Activated CD8-positive, alpha-beta T cell treated with anti-CD3 and anti-CD28 coated beads, Interleukin-2, amount 10 ng/mL, durations not matched to agents 7 days and 5 days (primary cell): ENCODE results near the gene GRIN2A. TPM values are rescaled to one million over a fixed set of nuclear protein-coding genes. Genes with fewer than 3 reads are reported as not detected.

Source experiments
- ATAC-seq: fragments of 150-1000 bp; cut with Tn5 transposase; one replicate; pipeline ENCODE4 v1.10.0; 2021; ENCODE audit warnings: moderate library complexity
- CTCF ChIA-PET: fragments of 350-600 bp; sonication (Branson Sonifier 250); formaldehyde crosslinking; loops from one replicate; lab custom pipeline; 2021; ENCODE audit warnings: antibody characterized with exemption; lab: Charles Lee
- POLR2A ChIA-PET: fragments of 350-600 bp; sonication (Branson Sonifier 250); formaldehyde crosslinking; loops from one replicate; lab custom pipeline; 2021; ENCODE audit warnings: antibody characterized with exemption; lab: Charles Lee
- DNase-seq: peaks from one replicate; pipeline ENCODE4 v3.0.0-alpha.2; 2020
- H3K27ac Mint-ChIP-seq: one replicate; pipeline ENCODE4 v1.8.0; 2021; ENCODE audit warnings: mild to moderate bottlenecking, mixed read lengths
- H3K27me3 Mint-ChIP-seq: one replicate; pipeline ENCODE4 v1.8.0; 2021; ENCODE audit warnings: low read depth, mixed read lengths
- H3K36me3 Mint-ChIP-seq: one replicate; pipeline ENCODE4 v1.8.0; 2021; ENCODE audit warnings: low read depth, mixed read lengths
- H3K4me1 Mint-ChIP-seq: one replicate; pipeline ENCODE4 v1.8.0; 2021; ENCODE audit warnings: low read depth, mixed read lengths
- H3K4me3 Mint-ChIP-seq: one replicate; pipeline ENCODE4 v1.8.0; 2021; ENCODE audit warnings: mild to moderate bottlenecking, mixed read lengths
- H3K9me3 Mint-ChIP-seq: one replicate; pipeline ENCODE4 v1.8.0; 2022; ENCODE audit warnings: mixed read lengths; ENCODE audit not compliant: insufficient read depth
- total RNA-seq, 2 experiments: library from RNA; stranded (reverse); gene quantifications; one replicate each; pipeline ENCODE4 v1.2.3, GENCODE V29; 2021

The GRIN2A gene
- total RNA-seq, 2 experiments from 2014 or later, result not detected

DNA sequence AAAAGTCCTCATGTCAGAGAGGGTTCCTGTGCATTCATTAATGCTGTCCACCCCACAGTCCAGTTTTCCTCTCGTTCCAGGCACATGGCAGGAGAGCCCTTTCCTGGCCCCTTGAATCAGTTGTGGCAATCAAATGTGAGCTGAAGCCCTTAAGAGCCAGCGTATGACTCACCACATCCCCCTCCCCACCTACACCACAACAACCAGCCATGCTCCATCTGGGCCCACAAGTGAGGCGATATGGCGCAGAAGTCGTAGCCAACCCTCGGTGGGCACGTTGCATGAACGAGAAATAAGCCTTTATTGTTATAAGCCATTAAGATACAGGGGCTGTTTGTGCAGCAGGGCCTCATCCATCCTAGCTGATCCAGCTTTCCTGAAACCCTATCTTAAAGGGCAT is 28.2 kb downstream of the GRIN2A start:
- Mint-ChIP-seq H3K9me3 (no peaks in the 10 kb centered on the region), H3K4me1 (no peaks in the 10 kb centered on the region), H3K4me3 (no peak overlapping the region), H3K27ac (no peak overlapping the region), H3K27me3 (no peaks in the 10 kb centered on the region), H3K36me3 (no peaks in the 10 kb centered on the region)
- no peak for DNase-seq
- POLR2A ChIA-PET, result no interaction called here
- CTCF ChIA-PET, result no interaction called here
- no peak for ATAC-seq

- H3K9me3 Mint-ChIP-seq, result no peaks in the 10 kb centered on the region
- CTCF ChIA-PET, result no interaction called here
- no peak for DNase-seq
- no peak for ATAC-seq
- no peaks in the 10 kb centered on the region for H3K4me1 Mint-ChIP-seq
- H3K36me3 Mint-ChIP-seq, result no peaks in the 10 kb centered on the region
- H3K27me3 Mint-ChIP-seq, result no peaks in the 10 kb centered on the region
- H3K4me3 Mint-ChIP-seq, result no peak overlapping the region
- POLR2A ChIA-PET, result no interaction called here
- H3K27ac Mint-ChIP-seq, result no peak overlapping the region
Observed at GRCh38 chr16:10151718-10152117, 30.5 kb downstream of the GRIN2A start.

- ChIA-PET POLR2A (no interaction called here), CTCF (no interaction called here)
- no peak for ATAC-seq
- H3K4me3 Mint-ChIP-seq, result no peak overlapping the region
- no peak for DNase-seq
- no peak overlapping the region for H3K27ac Mint-ChIP-seq
- H3K27me3 Mint-ChIP-seq, result no peaks in the 10 kb centered on the region
- no peaks in the 10 kb centered on the region for H3K4me1 Mint-ChIP-seq
- H3K36me3 Mint-ChIP-seq, result no peaks in the 10 kb centered on the region
- H3K9me3 Mint-ChIP-seq, result no peaks in the 10 kb centered on the region
Observed at GRCh38 chr16:10150906-10151305, 31.3 kb downstream of the GRIN2A start.

DNA sequence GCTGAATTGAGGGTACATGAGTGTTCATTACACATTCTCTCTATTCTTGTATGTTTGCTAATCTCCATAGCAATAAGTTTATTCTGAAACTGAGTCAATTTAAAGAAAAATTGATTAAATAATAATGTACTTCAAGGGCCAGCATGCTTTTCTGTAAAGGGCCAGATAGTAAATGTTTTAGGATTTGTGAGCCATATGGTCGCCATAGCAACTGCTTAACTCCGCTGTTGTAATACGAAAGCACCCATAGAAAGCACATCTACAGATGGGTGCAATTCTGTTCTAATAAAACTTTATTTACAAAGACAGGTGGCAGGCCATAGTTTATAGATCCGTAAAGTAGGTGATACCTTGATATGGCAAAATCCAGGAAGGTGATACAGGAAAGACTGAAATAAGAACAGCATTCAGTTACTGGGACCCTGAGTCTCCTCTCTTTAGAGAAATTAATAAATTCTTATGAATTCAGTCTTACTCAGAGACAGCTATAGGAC is 36.6 kb downstream of the GRIN2A start:
- CTCF ChIA-PET, result no interaction called here
- ATAC-seq, result no peak
- Mint-ChIP-seq H3K9me3 (no peaks in the 10 kb centered on the region), H3K4me3 (no peak overlapping the region), H3K36me3 (no peaks in the 10 kb centered on the region), H3K27ac (no peak overlapping the region), H3K4me1 (no peaks in the 10 kb centered on the region), H3K27me3 (no peaks in the 10 kb centered on the region)
- POLR2A ChIA-PET, result no interaction called here
- DNase-seq, result no peak

DNA sequence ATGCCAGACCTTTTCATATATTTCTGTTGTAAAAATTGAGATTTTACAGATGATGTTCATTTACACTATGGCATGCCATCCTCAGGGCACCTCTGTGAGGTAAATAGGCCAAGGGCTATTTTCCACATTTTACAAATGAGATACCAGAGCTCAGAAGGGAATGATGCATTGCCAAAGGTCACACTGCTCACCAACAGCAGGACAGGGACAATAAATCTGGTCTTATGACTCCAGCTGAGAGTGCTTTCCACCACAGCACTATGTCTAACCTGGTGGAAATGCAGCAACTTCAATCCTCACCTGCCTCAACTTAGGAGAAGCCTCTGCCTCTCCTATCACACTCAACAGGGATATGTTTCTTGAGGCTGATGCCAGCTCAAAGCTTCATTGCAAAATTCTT is 40.6 kb downstream of the GRIN2A start:
- ATAC-seq (no peak), DNase-seq (no peak)
- Mint-ChIP-seq H3K4me3 (no peak overlapping the region), H3K9me3 (no peaks in the 10 kb centered on the region), H3K27ac (no peak overlapping the region), H3K4me1 (no peaks in the 10 kb centered on the region), H3K27me3 (no peaks in the 10 kb centered on the region), H3K36me3 (no peaks in the 10 kb centered on the region)
- ChIA-PET POLR2A (no interaction called here), CTCF (no interaction called here)

GRCh38 chr16:10138881-10139280 is 43.3 kb downstream of the GRIN2A start:
- no peak overlapping the region for H3K4me3 Mint-ChIP-seq
- ATAC-seq (no peak), DNase-seq (no peak)
- no peaks in the 10 kb centered on the region for H3K36me3 Mint-ChIP-seq
- H3K27me3 Mint-ChIP-seq, result no peaks in the 10 kb centered on the region
- H3K4me1 Mint-ChIP-seq, result no peaks in the 10 kb centered on the region
- CTCF ChIA-PET, result no interaction called here
- no peaks in the 10 kb centered on the region for H3K9me3 Mint-ChIP-seq
- POLR2A ChIA-PET, result no interaction called here
- no peak overlapping the region for H3K27ac Mint-ChIP-seq

DNA sequence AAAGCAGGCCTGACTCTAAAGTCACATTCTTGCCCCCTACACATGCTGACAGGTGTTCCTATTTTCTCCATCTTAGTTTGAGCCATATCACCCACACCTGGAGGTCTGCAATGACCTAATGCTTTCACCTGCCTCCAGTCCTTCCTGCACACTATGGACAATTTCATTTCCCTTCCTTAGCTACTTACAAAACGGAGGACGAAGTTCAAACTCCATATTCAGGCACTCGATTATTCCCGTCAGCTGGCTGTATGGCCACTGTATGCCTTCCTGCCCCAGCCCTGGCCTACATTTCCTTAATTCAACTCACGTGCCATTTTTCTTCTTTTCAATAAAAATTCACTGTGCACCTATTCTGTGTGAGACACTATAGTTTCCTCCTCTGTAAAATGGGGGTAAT is 44.9 kb downstream of the GRIN2A start:
- no peaks in the 10 kb centered on the region for H3K4me1 Mint-ChIP-seq
- H3K9me3 Mint-ChIP-seq, result no peaks in the 10 kb centered on the region
- H3K27me3 Mint-ChIP-seq, result no peaks in the 10 kb centered on the region
- ATAC-seq, result no peak
- H3K27ac Mint-ChIP-seq, result no peak overlapping the region
- H3K36me3 Mint-ChIP-seq, result no peaks in the 10 kb centered on the region
- ChIA-PET CTCF (no interaction called here), POLR2A (no interaction called here)
- DNase-seq, result no peak
- H3K4me3 Mint-ChIP-seq, result no peak overlapping the region

- Mint-ChIP-seq H3K27me3 (no peaks in the 10 kb centered on the region), H3K9me3 (no peaks in the 10 kb centered on the region), H3K4me1 (no peaks in the 10 kb centered on the region), H3K4me3 (no peak overlapping the region), H3K27ac (no peak overlapping the region), H3K36me3 (no peaks in the 10 kb centered on the region)
- no peak for ATAC-seq
- no peak for DNase-seq
- POLR2A ChIA-PET, result no interaction called here
- CTCF ChIA-PET, result no interaction called here
Observed at GRCh38 chr16:10136916-10137315, 45.3 kb downstream of the GRIN2A start.

DNA sequence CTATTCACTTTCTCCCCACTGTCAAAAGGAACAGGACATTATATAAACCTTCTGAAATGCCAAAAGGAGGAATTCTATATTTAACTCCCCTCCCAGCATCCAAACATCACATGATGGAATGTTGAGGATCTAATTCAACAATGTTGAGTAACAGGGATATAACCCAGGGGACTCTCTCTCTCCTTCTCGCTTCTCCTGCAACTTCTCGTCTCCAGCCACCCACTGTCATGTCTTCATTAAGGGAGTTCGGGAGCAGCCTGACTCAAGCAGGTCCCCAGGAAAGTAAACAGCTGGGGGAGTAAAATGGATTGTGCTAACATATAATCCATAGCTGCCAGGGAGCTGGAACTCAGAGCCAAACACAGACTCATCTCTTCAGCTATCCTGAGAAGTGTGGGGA is 51.7 kb downstream of the GRIN2A start:
- no peaks in the 10 kb centered on the region for H3K9me3 Mint-ChIP-seq
- CTCF ChIA-PET, result no interaction called here

DNA sequence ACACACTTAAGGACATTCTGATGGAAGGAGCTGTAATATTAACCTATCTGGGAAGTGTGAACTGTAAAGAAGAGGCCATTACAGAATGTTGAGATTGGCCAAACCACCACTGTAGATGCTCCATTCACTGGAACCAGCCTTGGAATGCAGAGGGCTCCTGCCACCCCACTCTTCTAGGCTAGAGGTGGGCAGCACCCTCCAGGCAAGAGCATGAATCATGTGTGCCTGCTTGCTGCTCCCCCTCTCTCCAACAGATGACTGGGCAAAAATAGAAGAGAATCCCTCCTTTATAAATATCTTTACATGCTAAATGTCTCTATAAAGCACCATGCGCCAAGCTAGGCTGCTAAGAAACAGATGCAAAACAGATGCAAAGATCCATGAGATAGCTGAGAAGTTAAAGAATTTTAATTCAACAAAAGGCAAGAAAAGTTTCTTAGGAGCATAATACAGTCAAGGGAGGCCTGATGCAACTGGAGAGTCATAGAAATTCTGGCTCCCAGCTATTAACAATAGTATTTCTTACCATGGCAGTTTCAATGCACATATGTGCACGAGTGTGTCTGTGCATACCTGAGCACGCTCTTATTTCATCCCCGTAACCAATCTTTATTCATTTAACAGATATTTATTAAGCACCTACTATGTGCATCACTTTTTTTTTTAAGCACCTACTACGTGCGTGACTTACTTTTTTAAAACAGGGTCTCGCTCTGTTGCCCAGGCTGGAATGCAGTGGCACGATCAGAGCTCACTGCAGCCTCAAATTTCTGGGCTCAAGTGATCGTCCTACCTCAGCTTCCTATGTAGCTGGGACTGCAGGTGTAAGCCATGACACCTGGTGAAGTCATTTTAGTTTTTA is 53.6 kb downstream of the GRIN2A start:
- POLR2A ChIA-PET, result no interaction called here
- H3K4me1 Mint-ChIP-seq, result no peaks in the 10 kb centered on the region
- no peak for ATAC-seq
- H3K36me3 Mint-ChIP-seq, result no peaks in the 10 kb centered on the region
- no peaks in the 10 kb centered on the region for H3K9me3 Mint-ChIP-seq
- no peak overlapping the region for H3K27ac Mint-ChIP-seq
- DNase-seq, result no peak
- no peaks in the 10 kb centered on the region for H3K27me3 Mint-ChIP-seq
- CTCF ChIA-PET, result no interaction called here
- H3K4me3 Mint-ChIP-seq, result no peak overlapping the region

More for the DNA sequence above, 51.7 kb downstream of the GRIN2A start:
- H3K36me3 Mint-ChIP-seq, result no peaks in the 10 kb centered on the region
- DNase-seq, result no peak
- POLR2A ChIA-PET, result no interaction called here
- no peaks in the 10 kb centered on the region for H3K27me3 Mint-ChIP-seq
- no peak for ATAC-seq
- no peaks in the 10 kb centered on the region for H3K4me1 Mint-ChIP-seq
- H3K4me3 Mint-ChIP-seq, result no peak overlapping the region
- no peak overlapping the region for H3K27ac Mint-ChIP-seq

- Mint-ChIP-seq H3K4me3 (no peak overlapping the region), H3K27ac (no peak overlapping the region), H3K4me1 (no peaks in the 10 kb centered on the region), H3K27me3 (peaks cover 3% of the 10 kb centered on the region), H3K9me3 (no peaks in the 10 kb centered on the region), H3K36me3 (no peaks in the 10 kb centered on the region)
- ATAC-seq, result no peak
- no peak for DNase-seq
- POLR2A ChIA-PET, result no interaction called here
- CTCF ChIA-PET, result no interaction called here
Observed at GRCh38 chr16:10126686-10127085, 55.5 kb downstream of the GRIN2A start.

- H3K4me1 Mint-ChIP-seq, result no peaks in the 10 kb centered on the region
- no peak overlapping the region for H3K4me3 Mint-ChIP-seq
- POLR2A ChIA-PET, result no interaction called here
- no peak overlapping the region for H3K27ac Mint-ChIP-seq
- no peaks in the 10 kb centered on the region for H3K36me3 Mint-ChIP-seq
- ATAC-seq (no peak), DNase-seq (no peak)
- no peaks in the 10 kb centered on the region for H3K9me3 Mint-ChIP-seq
- CTCF ChIA-PET, result no interaction called here
- peaks cover 3% of the 10 kb centered on the region for H3K27me3 Mint-ChIP-seq
Observed at GRCh38 chr16:10123141-10123540, 59.1 kb downstream of the GRIN2A start.
